HG02943 (cell line): ENCODE data around the gene POU2F2.

Experiments
- ATAC-seq: cut with Tn5 transposase; IDR thresholded peaks from one replicate; pipeline ENCODE4 v1.9.1; 2021; ENCODE audit warnings: mild to moderate bottlenecking, low read depth, moderate library complexity; ENCODE audit not compliant: unreplicated experiment

Gene POU2F2

GRCh38 chr19:42086770-42087550, 45.3 kb downstream of the POU2F2 start:
- ATAC-seq, result no peak

GRCh38 chr19:42086188-42086736, 46.0 kb downstream of the POU2F2 start:
- no peak for ATAC-seq

- ATAC-seq, result no peak
These were observed 48.7 kb downstream of the POU2F2 start for GRCh38 chr19:42083537-42083936.

- ATAC-seq, result no peak
These were observed 50.6 kb downstream of the POU2F2 start for GRCh38 chr19:42081584-42082203.

GRCh38 chr19:42080764-42081375, 51.4 kb downstream of the POU2F2 start:
- no peak for ATAC-seq

GRCh38 chr19:42079886-42080763, 52.1 kb downstream of the POU2F2 start:
- ATAC-seq, result no peak

- no peak for ATAC-seq
These were observed 53.0 kb downstream of the POU2F2 start for GRCh38 chr19:42079276-42079669.

GRCh38 chr19:42078538-42079275, 53.5 kb downstream of the POU2F2 start:
- ATAC-seq, result no peak

GRCh38 chr19:42078058-42078457, 54.2 kb downstream of the POU2F2 start:
- no peak for ATAC-seq

GRCh38 chr19:42076380-42076944, 55.8 kb downstream of the POU2F2 start:
- no peak for ATAC-seq

- peak; percentile 94 for ATAC-seq
These were observed 56.4 kb downstream of the POU2F2 start, which contains the start of gene ZNF574 for GRCh38 chr19:42075616-42076379. TSS of gene ZNF574 (plus strand) at chr19:42076166. CDS start at chr19:42078607, 2,441 bp downstream.

- no peak for ATAC-seq
These were observed 57.0 kb downstream of the POU2F2 start for GRCh38 chr19:42075364-42075615.

- no peak for ATAC-seq
These were observed 57.5 kb downstream of the POU2F2 start for GRCh38 chr19:42074513-42075363.

- no peak for ATAC-seq
These were observed 61.0 kb downstream of the POU2F2 start for GRCh38 chr19:42071247-42071646.

GRCh38 chr19:42069619-42070351, 62.5 kb downstream of the POU2F2 start, which contains the start of gene GRIK5:
TSS of gene GRIK5 (minus strand) at chr19:42070206. CDS start at chr19:42065770, 4,436 bp downstream.
- ATAC-seq, result no peak

- no peak for ATAC-seq
These were observed 63.3 kb downstream of the POU2F2 start for GRCh38 chr19:42068756-42069571.
